HG02571 (cell line): ENCODE data around the gene SLC35A5.
A peak's percentile ranks its signal among the peaks of the same experiment; 100 is the strongest.

Experiments used
- ATAC-seq: cut with Tn5 transposase; IDR thresholded peaks from one replicate; pipeline ENCODE4 v1.9.1; 2021; ENCODE audit warnings: mild to moderate bottlenecking, moderate library complexity; ENCODE audit not compliant: unreplicated experiment

SLC35A5 gene

DNA sequence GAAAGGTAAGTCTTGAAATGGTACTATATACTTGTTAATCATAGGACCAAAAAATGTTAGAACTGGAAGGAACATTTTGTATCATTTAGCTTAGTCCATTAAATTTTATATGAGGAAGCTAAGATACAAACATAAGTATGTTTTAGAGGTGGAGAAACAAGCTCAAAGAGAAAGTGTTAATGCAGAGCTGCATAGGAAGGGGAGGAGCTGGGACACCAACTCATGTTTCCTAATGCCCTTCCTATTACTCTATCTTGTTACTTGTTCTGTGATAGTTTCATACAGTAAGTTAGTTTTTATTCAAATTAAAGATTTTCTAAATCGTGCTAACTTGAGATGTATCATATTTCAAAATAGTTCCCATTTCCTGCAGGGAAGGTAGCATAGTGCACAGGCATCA lies 7.4 kb downstream of the SLC35A5 start:
- ATAC-seq, result no peak

DNA sequence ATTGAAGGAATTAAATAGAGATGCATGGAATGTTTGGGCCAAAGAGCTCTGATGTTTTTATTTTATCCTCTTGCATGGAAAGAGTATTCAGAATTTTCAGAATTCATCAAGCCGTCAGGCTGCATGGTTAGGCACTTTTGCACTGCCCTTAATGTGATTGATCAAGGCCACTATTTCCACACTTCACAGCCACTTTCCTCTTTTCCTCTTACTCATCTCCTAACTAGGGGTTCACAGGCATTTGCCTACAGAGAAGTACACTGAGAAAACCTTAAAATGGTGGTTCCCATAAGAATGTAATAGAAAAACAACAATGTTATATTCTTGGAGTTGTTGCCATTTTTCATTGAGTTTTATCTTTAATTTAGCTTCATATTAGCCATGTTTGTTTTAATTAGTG lies 10.9 kb downstream of the SLC35A5 start:
- no peak for ATAC-seq

DNA sequence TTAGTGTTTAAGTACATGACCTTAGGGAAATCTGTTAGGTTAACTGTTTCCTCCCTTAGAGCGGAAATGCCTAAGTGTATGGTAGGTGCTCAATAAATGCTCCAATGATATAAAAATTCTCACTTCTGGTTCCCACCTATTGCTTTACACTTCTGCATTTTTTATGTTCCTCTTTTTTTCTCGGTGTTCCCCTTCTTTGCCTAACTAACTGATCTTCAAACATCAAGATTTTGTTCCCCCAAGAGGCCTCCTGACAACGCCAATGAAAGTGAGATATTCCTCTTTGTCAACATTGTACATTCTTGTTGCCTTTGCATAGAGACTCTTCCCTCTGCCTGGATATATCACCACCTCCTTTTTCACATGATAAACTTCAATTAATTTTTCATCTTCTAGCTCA lies 17.4 kb downstream of the SLC35A5 start:
- no peak for ATAC-seq

DNA sequence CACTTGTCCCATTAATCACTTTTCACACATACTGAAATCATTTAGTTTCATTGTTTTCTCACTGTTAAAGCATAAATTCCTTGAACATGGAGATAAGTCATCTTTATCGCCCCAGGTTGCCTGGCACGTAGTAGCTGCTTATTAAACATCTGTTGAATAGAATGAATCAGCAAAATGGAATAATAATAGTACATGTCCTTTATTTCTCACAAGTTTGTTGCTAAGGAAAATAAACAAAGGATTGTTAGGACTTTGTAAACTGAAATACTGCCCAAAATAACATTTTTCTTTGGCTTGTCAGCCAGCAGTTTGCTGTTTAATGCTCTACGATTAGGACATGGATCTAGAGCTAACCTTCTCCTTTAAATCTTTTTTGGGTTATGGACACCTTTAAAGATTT lies 17.9 kb downstream of the SLC35A5 start:
- ATAC-seq, result no peak

DNA sequence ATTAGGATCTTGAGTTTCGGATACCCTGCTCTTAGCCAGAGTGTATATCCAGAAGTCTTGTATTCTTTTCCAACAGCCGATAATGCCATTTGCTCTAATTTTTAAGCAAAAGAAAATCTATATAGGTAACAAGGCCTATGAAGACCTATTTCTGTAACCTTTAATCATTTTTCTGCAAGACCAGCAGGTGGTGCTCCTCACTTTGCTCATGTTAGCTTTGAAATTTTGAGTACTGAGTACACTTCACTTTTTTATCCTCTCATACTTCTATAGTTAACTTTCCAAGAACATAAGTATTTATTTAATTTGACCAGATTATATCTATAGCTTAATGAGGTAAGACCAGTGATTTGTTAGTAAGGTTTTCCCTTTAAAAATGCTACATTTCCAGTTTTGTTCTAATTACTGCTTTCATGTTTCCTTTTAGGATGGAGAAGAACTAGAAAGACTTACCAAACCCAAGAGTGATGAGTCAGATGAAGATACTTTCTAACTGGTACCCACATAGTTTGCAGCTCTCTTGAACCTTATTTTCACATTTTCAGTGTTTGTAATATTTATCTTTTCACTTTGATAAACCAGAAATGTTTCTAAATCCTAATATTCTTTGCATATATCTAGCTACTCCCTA lies 20.5 kb downstream of the SLC35A5 start:
- ATAC-seq, result no peak

DNA sequence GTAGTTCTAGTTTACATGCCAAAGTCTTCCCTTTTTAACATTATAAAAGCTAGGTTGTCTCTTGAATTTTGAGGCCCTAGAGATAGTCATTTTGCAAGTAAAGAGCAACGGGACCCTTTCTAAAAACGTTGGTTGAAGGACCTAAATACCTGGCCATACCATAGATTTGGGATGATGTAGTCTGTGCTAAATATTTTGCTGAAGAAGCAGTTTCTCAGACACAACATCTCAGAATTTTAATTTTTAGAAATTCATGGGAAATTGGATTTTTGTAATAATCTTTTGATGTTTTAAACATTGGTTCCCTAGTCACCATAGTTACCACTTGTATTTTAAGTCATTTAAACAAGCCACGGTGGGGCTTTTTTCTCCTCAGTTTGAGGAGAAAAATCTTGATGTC lies 21.3 kb downstream of the SLC35A5 start:
- no peak for ATAC-seq

DNA sequence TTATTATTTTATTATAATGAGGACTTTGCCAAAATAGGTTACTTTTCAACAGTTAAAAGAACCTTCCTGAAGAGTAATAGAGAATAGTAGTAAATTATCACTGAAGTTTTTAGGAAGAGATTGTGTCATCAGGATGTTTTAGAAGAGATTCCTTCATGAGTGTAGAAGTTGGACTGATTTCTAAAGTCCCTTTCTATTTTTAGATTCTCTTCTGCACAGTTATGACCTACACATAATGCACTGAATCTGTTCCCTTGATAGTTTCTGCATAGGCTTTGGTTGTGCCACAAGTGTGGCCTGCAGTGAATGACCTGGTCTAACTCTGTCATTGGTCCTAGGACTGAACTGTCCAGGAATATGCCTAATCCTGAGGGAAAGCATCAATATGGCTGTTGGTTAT lies 23.9 kb downstream of the SLC35A5 start:
- no peak for ATAC-seq

DNA sequence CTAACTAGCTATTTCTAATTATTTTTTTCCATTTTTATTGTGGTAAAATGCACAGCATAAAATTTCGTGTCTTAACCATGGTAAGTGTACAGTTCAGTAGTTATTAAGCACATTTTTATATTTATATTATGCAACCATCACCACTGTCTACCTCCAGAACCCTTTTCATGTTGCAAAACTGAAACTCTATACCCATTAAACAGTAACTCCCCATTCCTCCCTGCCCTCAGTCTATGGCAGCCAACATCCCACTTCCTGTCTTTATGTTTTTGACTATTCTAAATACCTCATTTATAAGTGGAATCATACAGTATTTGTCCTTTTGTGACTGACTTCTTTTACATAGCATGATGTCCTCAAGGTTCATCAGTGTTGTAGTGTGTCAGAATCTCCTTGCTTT lies 25.5 kb downstream of the SLC35A5 start:
- ATAC-seq, result no peak

DNA sequence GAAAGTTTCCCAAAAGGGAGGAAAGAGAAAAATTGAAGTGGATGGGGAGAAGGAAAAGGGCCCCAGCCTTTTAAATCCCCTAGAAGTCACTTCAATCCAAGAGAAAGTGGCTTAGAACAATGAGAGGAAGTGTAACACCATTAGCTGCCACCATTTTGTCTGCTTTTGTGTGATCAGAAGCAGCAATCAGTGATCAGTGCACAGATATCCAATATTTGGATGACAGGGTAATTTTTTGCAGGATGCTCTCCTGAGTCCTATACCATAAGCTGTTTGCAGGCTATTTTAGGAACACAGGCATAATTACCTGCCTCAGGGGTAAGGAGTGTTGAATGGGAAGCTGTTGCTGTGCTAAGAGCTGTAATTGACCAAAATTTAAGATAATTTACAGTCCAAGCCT lies 31.4 kb downstream of the SLC35A5 start:
- ATAC-seq, result no peak

DNA sequence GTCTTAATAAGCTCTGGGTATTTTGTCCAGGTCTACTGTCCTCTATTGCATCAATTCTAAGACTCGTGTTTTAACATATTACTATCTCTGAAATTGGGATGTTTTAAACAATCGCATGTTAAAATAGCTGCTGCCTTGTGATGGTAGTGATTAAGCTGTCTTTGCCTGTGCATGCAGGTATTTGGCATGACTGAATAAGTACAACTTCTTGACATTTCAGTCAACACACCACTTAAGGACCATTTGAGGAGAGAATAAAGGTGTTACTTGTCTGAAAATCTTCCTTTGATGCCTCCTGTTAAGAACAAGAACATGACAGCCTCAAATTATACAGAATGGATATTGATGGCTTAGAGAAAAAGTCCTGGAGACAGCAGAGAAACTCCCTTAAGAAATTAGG lies 33.0 kb downstream of the SLC35A5 start:
- no peak for ATAC-seq

DNA sequence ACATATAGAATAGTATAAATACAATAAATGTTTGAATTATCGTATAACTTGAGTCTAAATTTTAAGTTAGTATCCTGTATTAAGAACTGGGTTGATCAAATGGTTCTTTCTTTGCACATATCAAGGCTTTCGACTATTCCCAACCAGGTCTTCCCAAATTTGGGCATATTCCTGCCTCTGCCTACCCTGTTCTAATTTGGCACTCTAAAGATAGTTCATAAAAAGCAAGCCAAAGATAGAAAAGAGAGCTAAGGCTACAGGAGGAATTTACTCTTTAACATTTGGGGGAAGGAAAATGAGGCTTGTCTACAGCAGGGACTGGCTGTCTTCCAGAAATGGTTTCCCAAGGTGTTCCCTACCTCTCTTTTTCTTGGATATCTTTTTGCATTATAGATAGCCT lies 36.1 kb downstream of the SLC35A5 start:
- ATAC-seq, result no peak

DNA sequence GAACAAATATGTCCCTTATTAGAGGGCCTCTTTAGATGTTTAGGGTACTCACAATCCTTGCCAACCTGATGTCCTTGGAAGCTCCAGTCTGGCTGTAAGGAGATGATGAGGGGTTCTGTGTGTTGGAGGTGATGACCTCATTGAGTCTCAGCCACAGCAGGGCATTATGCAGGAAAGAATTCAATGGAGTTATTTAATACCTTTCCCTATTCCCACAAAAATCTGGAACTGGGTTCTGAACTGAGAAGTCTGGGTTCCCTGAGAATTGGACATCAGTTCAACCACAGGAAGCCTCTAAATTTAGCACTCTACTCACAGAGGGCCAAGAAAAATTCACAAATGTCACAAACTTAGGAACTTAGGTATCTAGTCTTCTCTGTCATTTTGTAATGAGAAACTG lies 36.9 kb downstream of the SLC35A5 start:
- ATAC-seq, result no peak

DNA sequence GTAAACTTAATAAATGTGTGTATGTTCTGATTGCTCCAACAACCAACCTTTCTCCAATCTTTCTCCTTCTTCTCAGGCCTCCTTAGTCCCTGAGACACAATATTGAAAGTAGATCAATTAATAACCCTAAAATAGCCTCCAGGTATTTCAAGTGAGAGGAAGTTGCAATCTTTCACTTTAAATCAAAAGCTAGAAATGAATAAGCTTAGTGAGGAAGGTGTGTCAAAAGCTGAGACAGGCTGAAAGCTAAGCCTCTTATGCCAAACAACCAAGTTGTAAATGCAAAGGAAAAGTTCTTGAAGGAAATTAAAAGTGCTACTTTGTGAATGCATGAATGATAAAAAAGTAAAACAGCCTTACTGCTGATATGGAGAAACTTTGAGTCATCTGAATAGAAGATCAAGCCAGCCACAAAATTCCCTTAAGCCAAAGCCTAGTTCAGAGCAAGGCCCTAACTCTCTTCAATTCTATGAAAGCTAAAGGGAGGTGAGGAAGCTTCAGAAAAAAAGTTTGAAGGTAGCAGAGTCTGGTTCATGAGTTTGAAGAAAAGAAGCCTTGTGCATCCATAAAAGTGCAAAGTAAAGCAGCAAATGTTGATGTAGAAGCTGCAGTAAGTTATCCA lies 40.5 kb downstream of the SLC35A5 start:
- no peak for ATAC-seq

DNA sequence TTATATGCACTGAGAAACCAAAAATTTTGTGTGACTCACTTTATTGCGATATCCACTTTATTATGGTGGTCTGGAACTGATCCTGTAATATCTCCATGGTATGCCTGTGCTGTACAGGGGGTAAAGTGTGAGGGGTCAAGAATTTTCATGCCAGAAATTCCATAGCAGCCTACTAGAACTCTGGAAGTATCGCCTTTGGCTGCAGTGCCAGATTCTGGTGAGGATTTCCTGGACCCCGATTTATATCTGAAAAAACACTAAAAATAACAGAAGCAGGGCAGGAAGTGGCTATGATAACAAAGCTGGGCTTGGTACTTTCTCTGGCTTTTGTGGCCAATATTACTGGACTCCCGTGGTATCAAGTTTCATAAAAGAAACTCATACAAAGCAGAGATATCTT lies 42.7 kb downstream of the SLC35A5 start:
- ATAC-seq, result no peak

DNA sequence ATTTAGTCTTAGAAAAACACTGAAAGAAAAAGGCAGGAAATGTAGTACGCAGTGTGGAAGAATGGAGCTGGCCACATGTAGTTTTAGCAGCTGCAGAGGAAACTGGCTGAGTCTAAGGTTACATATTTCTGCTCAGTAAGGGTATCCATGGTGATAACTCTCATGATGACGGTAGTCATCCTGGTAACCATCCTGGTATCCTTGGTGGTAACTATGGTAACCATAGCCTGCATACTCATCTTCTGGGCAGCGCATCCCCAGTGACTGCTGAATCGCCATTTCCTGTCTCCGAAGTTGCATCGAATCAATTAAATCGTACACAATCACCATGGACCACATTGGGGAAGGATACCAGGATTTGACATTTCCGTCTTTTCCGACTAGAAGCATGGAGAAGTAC lies 43.4 kb downstream of the SLC35A5 start:
- no peak for ATAC-seq

DNA sequence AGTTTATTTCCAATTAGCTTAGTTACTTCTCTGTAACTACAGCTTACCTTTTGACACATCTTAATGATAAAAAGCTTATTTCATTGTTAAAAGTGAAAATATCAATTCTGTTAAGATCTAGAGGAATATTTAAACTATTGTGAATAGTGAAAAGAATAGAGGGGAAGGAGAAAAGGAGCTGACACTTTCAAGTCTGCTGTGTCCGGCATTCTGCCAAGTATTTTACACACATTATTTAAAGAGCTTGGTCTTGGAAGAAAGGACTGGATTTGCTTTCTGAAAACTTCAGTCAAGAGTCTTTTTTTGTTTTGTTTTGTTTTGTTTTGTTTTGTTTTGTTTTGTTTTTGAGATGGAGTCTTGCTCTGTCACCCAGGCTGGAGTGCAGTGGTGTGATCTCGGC lies 44.3 kb downstream of the SLC35A5 start:
- no peak for ATAC-seq

DNA sequence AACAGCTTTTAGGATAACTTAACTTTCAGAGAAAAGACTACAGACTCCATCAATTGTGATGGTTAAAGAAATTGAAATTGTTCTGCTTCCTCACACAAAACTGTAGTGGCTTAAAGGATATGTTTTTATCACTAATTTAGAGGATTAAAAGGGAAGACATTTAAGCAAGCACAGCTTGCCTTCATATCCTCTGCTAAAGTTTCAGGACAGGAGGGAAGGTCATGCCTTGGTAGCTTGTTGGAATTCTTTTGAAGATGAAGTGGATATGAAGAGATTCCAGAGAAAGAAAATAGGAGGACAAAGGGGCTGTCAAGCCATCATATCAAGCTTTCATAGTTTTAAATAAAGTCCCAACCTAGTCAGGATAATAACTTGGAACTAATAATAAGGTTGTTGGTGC lies 46.0 kb downstream of the SLC35A5 start:
- ATAC-seq, result no peak

DNA sequence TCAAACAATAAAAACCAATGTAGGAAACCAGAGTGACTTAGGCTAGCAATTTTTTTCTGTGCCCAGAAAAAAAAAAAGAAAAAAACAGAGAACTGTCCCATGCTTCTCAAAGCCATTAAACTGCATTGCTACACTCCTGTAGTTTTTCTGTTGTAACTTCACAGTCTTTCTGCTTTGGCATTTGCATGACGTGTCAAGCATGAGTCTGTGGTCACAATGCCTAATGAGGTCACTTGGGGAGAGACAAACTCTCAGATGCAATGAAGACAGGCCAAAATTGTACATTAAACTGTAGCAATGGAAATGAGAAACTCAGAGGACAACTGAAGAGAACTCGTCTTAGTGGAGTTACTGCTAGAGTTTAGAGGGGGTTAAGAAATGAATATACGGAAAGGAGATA lies 48.3 kb downstream of the SLC35A5 start:
- ATAC-seq, result no peak

DNA sequence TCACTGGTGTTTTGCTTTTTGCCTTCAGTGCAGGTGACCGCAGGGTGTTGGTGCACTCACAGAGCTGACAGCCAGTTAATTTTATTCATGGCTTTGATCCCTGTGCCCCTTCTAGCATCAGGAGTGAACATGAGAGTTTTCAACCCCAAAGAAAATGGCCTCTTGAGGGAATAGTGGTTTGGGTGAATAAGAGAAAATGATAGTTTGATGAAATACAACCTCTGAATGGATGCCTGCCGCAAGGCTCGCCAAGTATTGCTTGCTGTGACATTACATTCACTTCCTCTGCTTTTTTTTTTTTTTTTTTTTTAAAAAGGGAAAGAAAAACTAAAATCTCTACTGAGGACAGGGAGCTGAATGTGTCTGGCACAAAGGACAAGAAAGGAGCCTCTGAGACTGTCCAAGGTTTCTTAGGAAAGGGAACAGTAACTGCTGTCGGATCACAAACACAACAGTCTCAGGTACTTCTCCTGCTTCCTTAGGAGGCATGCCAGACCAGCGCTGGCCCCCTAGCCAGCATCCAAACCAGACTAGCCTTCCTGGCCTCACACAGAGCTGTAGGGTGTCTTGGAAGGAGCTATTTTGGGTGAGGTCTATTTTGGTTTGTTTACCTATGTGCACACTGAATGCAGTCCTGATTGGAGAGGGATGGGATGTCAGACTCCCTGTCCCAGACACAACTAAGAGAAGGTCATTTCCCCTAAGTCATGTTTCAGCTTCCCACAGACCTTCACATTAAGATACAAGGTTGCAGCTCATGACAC lies 50.1 kb downstream of the SLC35A5 start:
- ATAC-seq, result no peak

DNA sequence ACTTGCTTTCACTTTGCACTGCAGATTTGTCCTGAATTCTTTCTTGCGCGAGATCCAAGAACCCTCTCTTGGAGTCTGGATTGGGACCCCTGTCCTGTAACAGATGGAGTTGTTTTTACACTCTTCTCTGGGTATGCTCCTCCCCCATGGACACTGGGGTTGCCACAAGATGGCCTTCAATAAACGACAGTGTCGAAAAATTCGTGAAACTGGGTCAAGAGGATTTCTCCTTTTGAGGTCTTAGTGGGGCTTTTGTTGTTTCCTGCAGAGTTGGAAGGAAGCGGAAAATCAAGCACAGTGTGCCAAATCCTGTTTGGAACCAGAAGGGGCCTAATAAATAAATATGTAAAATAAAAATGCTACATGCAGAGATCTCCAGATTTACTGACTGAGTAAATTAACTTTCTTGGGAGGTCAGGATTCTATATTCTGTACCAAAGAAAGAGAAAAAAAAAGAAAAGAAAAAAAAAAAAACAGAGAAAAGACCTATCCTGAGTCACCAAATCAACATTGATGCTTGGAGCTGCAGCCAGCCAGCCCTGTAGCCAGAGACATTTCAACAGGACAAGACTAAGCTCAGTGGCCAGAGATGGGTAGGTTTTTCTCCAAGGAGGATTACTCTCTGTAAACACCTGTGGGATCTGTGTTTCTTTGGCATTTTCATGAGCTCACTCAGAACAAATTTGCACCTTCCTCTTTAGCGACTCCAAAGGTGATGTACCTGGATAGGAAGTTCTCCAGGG lies 54.3 kb downstream of the SLC35A5 start:
- no peak for ATAC-seq

DNA sequence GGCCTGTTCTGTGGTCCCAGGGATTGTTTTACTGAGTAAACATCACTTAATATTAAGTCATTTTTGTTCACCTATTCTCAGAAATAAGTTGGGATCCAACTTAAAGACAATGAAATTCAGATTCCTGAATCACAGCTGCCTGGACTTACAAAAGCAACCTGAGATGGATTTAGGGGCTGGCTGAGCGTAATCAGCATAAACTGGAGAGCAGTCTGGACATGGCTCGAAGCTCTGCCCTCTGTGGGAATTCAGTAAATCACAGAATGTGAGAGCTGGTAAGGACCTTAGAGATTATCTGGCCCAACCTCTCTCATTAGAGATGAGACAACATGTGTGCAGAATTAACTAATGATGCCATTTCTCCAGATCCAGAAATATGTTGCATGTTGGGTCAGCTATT lies 55.4 kb downstream of the SLC35A5 start:
- ATAC-seq, result no peak

DNA sequence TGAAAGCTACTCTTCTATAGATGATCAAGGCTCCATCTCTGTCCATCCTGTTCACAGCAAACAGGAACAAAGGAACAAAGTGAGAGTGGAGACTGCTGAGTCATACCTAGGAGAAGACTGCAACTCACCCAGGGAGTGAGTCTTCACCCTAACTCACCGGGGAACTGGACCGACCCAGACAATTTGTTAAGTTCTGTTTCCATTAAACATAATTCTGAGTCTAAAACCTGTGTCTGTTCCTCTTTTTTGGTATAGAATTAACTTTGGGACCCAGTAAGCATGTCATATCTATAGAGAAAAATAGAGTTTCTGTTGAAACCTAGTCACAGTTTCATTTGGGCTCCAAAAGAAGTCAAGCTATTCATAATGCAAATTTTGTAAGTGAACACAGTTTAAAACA lies 57.5 kb downstream of the SLC35A5 start:
- peak; percentile 70 for ATAC-seq
